HG03354 (cell line): ENCODE measurements around the gene RPUSD4.
A peak's percentile ranks its signal among the peaks of the same experiment; 100 is the strongest.
"Not testable (repeated sequence)": the region's sequence is repeated elsewhere in the genome, so short reads cannot be mapped to it uniquely, and the experiment has no call there.

Source experiments
- ATAC-seq: cut with Tn5 transposase; IDR thresholded peaks from one replicate; pipeline ENCODE4 v1.9.1; 2021; ENCODE audit warnings: mild to moderate bottlenecking; ENCODE audit not compliant: unreplicated experiment, poor library complexity, severe bottlenecking

RPUSD4 gene, protein sequence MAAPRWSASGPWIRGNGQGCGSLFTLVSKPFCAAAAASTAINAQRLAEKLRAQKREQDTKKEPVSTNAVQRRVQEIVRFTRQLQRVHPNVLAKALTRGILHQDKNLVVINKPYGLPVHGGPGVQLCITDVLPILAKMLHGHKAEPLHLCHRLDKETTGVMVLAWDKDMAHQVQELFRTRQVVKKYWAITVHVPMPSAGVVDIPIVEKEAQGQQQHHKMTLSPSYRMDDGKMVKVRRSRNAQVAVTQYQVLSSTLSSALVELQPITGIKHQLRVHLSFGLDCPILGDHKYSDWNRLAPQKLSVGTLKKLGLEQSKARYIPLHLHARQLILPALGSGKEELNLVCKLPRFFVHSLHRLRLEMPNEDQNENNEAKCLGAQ

DNA sequence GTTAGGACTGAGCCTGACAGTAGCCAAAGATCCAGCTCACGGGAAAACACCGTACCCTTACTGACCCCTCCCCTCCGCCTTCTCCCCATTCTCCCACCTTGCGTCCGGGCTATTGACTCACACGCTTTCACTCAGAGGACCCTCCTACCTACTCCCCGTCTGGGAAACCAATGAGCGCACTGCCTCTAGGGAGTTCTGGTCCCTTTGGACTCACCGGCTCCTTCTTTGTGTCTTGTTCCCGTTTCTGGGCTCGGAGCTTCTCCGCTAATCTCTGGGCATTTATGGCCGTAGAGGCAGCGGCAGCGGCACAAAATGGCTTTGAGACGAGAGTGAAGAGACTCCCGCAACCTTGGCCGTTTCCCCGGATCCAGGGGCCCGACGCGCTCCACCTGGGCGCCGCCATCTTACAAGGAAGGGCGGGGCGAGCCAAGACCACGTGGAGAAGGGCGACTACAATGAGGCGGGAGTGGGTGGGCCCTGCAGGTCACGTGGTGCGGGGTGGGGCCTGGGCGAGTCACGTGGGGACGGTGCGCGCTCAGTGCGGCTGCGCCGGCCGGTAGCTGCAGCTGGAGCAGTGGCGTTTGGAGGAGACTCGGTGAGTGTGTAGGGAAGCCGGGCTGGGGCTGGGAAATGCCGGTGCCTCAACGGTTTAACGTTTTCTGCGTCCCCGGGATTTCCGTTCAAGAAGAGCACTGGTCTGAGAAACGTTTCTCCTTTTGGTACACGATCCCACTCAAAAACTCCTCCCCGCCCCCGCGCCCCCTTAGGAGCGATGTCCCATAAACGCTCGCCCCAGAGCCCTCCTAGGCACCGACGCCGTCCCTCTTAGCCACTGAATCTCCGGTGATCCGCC, at the start of gene RPUSD4, which contains the start of gene FAM118B:
Gene RPUSD4, minus strand, starts transcription at position 415 of the 853 bp plus-strand sequence. Its CDS starts 12 bp downstream, at position 403.
Gene FAM118B, plus strand, starts transcription at position 547 of the 853 bp plus-strand sequence. CDS start 23,220 bp downstream, outside the sequence.
- ATAC-seq: peak; percentile 97

DNA sequence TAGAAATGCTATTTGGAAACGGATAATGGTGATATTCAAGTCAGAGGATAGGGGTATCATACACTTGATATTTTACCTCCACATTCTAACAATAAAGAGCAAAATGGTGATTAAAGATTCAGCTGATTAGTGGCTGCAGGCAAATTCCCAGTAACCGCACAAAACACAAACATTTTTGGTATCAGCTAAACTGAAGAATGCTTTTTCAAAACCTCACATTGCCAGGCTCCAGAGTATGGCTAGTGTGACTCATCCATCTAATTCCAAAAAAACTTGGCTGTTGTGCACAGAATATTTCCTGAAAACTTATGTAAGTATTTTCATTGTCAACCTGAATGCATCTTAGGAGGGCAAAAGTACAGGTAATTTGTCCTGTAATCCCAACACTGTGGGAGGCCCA, 46.3 kb upstream of the RPUSD4 start:
- no peak for ATAC-seq

DNA sequence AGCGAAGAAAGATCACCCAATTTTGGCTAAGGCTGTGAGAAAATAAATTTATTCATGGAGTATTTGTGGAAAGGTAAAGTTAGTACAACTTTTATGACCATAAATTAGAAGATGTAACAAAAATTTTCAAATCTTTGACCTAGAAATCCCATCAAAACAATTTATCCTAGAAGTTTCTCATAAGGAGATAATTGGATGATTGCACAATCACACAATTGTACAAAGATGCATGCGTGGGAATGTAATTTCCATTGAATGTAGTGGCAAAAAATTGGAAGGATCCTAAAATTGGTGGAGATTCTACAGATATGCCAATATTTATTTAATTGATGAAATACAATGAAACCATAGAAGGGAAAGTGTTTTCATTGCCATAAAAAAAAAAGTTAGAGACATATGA, 45.7 kb upstream of the RPUSD4 start:
- ATAC-seq: no peak

DNA sequence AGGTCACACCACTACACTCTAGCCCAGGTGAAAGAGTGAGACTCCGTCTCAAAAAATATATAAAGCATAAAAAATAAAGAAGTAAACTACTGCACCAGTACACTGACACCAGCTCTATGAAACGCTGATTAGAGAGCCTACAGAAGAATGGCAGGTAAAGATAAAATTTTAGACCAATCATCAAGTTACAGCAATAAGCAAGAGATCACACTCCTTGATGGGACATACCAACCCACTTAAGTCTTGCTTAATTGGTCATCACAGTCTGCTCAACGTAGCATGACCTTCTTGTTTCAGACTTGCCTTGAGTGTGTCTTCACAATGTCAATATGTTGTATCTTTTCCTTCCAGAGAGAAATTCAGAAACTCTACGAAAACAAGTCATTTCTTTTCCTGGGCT, 44.8 kb upstream of the RPUSD4 start:
- no peak for ATAC-seq

DNA sequence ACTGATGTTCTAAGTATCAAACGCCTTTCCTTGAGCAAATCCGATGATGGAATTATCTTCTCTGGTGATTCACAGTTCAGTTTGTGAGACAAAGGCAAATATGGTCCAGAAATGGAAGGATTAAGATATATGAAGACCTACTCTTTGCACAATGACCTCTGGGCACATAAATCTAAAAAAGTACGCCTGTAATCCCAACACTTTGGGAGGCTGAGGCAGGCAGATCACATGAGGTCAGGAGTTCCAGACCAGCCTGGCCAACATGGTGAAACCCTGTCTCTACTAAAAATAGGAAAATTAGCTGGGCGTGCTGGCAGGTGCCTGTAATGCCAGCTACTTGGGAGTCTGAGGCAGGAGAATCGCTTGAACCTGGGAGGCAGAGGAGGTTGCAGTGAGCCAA, 44.1 kb upstream of the RPUSD4 start:
- not testable (repeated sequence) for ATAC-seq

DNA sequence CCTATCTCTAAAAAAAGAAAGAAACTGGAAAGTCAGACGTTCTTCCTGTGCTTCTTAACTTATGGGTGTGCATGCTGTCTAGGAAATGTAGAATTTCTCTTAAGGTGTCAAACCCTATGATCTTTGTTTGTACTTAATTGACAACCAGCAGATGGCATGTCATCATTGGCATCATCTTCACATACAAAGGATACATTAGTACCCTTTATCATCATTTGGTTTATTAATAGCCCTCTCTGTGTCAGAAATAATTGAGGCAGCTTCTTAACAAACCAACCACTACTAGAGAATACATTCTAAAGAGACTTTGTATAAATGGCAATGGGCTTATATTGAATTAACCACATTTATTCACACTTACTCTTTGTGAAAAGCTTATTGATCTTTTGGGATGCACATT, 43.4 kb upstream of the RPUSD4 start:
- ATAC-seq: no peak

DNA sequence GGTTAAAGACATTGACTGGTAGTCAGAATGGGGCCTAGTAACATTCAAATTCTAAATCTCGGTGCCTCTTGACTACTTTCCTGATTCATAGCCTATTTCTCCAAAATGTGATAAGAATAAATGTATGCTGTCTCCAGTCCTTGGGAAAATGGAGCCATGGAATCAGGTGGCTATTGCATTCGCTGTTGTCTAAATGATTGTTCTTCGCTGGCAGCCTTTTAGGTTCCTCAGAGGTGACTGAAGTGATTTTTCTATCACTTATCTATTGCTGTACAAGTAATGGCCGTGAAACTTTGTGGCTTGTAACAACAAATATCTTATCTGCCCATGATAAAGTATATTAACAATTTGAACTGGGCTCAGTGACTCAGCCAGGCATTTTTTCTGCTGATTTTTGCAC, 41.8 kb upstream of the RPUSD4 start:
- no peak for ATAC-seq

DNA sequence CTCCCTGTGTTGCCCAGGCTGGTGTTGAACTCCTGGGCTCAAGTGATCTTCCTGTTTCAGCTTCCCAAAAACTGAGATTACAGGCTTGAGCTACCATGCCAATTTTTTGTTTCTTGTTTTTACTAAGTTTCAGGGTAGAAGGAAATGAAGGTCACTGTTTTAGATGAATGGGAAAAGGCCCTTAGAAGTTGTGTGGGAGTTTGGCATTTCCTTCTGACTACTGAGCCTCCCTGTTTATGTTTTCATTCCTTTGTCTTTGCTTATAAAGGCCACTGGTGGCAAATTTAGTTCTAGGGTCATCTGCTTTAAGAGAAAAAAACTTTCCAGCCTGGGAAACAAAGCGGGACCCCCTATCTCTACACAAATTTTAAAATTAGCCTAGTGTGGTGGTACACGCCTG, 35.2 kb upstream of the RPUSD4 start:
- ATAC-seq: no peak

DNA sequence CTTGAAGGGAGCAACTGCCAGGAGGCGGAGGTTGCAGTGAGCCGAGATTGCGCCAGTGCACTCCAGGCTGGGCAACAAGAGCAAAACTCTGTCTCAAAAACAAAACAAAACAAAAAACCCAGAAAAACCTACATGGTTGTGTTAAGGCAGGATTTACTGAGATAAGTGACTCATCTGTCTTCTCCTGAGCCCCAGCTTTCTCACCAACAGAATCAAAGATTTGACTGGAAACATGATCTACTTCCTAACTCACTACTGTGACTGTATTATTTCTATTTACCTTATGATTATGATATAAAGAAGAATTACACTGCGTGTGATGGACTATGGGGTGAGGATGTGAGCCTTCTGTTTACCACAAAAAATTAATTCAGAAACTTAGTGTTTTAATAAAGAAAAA, 21.9 kb upstream of the RPUSD4 start:
- no peak for ATAC-seq

DNA sequence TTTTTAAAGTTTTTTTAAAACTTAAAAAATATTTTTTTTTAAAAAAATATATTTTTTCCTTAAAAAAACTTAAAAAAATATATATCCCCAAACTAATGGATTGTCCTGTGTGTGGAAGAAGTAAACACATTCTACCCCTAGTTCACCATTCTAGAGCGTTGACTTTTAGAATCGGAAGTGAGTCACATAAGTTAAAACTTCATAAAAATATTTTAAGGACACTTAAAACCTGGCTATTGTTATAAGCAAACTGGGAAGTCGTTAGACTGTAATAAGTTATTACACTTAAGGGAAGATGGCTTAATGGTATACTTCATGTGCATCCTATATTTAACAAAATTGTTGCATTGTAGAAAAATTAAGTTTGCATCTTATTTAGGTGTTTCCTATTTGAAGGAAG, 21.2 kb upstream of the RPUSD4 start:
- no peak for ATAC-seq

DNA sequence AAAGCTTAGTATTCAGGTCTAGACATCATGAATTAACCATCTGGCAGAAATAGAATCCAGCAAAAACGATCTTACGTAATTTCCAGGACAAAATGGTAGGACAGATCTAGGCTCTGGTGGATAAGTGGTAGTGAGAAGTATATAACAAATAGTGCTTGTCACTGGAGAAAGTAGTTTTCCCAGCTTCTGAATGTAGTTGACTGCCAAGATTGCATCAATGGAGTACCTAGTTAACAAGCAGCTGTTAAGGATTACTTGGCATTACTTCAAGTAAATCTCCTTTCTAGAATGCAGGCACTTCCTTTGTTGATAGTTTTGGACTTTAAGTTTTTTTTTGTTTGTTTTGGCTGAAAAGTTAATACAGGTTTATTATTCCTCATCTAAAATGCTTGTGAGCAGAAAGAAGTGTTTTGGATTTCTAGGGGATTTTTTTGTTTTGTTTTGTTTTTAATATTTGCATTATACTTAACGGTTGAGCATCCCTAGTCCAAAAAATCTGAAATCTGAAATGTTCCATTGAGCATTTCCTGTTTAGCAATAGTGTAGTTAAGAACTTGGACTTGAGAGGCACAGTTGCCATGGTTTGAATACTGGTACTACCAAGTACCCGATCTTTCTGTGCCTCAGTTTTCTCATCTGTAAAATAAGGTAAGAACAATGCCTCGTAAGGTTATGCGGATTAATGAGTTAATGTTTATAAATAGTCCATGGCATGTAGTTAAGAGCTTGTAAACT, 20.4 kb upstream of the RPUSD4 start:
- ATAC-seq: no peak

DNA sequence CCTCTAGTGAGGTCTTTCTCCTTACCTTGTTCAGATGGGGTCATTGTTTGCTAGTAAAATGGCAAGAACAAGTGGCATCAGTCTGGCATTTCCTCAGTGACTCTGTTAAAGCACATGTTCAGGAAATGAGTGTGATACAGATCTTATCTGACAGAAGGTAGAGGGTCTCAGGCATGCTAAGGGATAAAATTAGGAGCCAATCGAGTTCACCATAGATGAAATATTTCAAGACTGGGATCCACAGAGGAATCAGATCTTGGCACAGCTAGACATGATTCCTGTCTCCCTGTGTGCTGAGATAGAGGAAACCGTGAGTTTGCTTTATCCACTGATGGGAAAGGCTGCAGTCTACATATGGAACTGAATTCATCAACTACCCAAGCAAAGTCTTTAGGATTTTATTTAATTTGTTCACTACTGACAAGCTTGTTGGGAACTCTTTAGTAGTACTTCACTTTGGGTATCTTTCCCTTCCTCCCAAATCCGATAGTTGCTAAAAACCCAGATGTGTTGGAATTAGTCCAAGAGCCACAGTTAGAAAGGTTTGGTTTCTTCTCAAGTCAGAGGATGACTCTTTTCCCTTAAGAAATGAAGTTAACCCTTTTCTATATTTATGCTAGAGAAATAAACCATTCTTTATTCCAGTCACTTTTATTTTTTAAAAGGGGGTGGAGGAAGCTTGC, 18.5 kb upstream of the RPUSD4 start:
- ATAC-seq: no peak

DNA sequence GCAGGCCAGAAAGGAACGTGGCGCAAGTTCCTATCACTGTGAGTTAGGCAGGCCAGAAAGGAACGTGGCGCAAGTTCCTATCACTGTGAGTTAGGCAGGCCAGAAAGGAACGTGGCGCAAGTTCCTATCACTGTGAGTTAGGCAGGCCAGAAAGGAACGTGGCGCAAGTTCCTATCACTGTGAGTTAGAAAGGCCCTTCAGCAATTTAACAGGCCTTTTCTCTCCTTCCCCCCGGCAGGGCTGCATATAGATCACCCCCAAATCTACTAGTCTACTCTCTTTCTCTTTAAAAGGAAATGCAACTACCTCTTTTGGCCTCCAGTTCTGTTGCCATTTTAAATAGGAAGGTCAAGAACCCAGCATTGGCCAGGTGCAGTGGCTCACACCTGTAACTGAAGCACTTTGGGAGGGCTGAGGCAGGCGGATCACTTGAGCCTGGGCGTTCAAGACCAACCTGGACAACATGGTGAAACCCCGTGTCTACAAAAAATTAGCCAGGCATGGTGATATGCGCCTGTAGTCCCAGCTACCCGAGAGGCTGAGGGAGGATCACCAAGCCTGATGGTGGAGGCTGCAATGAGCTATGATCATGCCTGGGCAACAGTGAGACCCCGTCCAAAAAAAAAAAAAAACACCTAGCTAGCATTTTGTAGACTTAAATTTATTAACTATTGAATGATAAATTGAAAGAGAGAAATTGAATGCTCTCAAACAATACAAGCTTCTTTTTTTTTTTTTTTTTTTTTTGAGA, 15.1 kb upstream of the RPUSD4 start:
- no peak for ATAC-seq

DNA sequence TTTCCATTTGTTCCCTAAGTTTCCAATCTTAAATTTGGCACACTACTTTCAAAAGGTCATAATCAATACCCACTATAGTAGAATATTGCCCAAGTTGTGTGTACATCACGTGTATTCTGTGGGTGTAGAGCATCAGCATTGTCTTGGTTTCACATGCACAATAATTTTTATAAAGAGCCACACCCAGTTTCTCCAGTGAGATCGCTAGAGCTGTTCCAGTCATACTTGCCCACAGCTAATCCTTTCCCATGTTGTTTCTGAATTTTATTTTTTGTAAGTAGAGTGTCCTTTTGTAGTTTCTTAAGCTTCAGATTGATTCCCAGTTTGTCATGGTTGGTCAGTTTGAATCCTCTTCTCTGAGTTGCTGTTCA, 13.8 kb upstream of the RPUSD4 start:
- no peak for ATAC-seq

DNA sequence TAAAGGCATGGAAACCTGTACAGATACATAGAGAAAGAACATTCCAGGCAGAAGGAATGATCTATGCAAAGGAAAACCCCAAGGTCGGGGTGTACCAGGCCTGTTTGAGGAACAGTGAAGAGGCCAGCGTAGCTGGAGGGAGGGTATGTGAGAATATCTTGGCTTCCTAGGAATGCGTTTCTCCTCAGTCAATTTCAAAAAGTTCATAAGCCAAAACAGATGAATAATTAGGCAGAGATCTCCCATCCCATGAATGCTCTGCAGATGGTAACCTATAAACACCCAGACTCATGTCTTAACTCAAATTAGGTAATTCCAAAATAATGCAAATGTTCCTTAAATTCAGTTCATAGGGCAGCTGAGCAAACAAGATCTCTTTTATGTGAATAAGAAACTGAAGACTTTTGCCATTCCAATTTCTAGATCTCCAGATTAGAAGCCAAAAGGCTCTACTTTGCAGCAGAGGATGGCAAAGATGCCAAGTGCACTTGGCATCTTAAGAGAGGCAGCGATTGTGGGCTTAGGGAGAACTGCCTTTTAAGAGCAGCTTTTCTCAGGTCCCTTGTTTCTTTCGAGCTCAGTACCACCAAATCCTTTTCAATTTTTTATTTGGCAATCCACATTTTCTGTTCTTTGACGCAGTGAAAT, 13.3 kb upstream of the RPUSD4 start:
- no peak for ATAC-seq

DNA sequence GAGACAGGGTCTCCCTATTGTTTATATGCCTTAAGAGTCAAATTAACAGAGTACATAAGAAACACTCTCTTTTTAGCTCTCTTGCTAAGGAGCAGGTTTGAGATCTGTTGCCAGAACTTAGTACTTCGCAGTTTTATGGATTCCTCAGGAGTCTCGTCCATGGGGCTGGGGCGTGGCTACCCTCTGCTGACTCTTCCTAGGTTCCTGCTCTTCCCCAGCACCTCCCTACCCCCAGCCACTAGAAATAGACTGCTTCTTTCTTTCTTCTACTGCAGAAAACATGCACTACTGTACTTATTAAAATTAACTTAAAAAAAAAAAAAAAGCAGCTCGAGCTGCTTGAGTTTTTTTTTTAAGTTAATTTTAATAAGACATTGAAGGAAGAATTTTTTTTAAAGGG, 8.1 kb upstream of the RPUSD4 start:
- no peak for ATAC-seq

DNA sequence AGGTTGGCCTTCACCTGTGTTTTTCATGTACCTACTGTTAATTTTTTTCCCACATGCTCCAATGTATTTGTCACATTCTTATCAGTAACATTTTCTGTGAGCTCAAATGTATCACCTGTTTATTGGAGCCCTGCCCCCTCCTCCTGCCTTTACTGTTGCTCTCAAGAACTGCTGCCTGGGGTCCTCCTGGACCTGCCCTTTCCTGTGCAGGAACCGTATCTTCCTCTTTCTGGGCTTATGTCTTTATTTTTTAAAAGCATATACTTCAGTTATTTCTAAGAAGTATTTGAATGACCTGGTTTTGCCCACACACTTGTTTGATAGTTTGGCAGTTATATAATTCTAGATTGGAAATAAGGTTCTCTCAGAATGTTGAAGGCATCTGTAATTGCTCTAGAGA, 6.0 kb upstream of the RPUSD4 start:
- ATAC-seq: no peak

DNA sequence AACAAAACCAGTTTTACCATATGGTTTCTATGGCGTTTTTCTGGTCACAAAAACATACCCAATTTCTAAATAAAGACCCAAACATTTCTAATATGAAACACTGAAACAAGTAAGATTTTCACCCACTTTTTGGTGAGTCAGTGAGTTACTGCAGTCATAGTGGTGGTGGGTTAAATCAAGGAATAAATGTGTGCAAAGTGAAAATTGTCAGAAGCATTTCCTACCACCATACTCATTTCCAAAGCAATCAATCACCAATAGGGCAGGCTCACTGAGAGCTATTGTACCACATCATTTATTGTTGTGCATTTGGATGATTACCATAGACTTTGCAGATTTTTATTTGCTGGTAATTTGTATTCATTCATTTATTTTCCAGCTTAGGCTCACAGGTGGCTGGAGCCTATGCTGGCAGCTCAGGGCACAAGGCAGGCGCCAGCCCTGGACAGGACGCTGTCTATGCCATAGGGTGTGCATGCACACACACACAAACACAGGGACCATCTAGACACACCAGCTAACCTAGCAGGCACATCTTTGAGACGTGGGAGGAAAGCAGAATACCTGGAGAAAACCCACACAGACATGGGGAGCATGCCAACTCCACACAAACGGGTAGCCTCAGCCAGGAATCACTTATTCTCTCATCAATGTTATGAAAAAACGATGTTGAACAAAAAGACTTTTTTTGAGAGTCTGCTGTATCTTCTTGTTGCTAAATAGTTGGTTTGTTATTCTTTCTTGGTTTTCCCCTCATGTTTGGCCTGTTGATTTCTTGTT, 5.3 kb upstream of the RPUSD4 start:
- no peak for ATAC-seq
